ENCODE measurements around the gene AK2.

DNA sequence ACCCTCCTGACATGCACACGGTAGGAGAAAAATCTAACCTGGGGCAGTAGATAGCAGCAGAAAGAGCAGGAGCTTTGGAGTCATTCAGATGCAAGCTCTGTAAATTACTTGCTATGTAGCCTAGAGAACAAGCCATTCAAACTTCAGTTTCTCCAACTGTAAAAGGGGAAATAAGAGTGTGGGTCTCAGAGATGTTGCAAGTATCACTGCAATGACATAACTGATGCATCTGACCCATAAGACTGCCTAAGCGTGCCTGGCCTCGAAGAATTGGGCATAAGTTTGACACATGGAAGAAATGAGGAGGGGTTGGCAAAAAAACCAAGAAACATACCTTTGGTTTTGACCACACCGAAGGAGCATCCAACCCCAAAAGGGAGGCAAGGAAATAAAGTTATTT lies 5.2 kb downstream of the AK2 start:
- TF ChIP-seq, protein P1, sequence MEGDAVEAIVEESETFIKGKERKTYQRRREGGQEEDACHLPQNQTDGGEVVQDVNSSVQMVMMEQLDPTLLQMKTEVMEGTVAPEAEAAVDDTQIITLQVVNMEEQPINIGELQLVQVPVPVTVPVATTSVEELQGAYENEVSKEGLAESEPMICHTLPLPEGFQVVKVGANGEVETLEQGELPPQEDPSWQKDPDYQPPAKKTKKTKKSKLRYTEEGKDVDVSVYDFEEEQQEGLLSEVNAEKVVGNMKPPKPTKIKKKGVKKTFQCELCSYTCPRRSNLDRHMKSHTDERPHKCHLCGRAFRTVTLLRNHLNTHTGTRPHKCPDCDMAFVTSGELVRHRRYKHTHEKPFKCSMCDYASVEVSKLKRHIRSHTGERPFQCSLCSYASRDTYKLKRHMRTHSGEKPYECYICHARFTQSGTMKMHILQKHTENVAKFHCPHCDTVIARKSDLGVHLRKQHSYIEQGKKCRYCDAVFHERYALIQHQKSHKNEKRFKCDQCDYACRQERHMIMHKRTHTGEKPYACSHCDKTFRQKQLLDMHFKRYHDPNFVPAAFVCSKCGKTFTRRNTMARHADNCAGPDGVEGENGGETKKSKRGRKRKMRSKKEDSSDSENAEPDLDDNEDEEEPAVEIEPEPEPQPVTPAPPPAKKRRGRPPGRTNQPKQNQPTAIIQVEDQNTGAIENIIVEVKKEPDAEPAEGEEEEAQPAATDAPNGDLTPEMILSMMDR (IDR thresholded peaks at IDR 0.05), result no peak
- TF ChIP-seq POLR2A (IDR thresholded peaks at IDR 0.05), result no peak
